ENCODE data around the gene CSAG2.

CSAG2 gene

DNA sequence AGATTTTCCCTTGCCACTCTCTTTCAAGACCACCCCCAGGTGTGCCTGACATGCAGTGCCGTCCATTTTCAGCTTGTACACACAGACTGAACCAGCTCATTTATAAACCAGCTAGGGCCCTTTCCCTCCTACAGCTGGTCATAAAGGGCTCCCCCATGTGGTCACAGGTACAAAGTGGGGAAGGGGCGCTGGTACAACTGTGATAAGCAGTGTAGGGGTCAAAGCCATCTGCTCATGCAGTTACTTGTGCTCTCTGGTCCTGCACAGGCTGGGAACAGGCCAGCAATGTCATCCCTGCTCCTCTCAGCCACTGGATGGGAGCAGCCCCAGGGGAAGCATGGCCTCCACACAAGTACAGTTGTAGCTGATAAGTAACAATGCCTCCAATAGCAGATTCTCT lies 50.8 kb downstream of the CSAG2 start:
- DNase-seq = no peak

All from NCI-H2081 treated with DMSO at 0.1 percent for 48 hours (cell line).